NT2/D1 (cell line): ENCODE data around the gene PHC3.

Experiments
- SUZ12 ChIP-seq: IDR thresholded peaks from 2 replicates; pipeline ENCODE4 v1.6.1; 2011; ENCODE audit not compliant: insufficient read length, insufficient read depth; ENCODE audit errors: extremely low read depth
- YY1 ChIP-seq: IDR thresholded peaks from 2 replicates; pipeline ENCODE4 v1.6.1; 2011; ENCODE audit not compliant: insufficient read length, insufficient read depth

DNA sequence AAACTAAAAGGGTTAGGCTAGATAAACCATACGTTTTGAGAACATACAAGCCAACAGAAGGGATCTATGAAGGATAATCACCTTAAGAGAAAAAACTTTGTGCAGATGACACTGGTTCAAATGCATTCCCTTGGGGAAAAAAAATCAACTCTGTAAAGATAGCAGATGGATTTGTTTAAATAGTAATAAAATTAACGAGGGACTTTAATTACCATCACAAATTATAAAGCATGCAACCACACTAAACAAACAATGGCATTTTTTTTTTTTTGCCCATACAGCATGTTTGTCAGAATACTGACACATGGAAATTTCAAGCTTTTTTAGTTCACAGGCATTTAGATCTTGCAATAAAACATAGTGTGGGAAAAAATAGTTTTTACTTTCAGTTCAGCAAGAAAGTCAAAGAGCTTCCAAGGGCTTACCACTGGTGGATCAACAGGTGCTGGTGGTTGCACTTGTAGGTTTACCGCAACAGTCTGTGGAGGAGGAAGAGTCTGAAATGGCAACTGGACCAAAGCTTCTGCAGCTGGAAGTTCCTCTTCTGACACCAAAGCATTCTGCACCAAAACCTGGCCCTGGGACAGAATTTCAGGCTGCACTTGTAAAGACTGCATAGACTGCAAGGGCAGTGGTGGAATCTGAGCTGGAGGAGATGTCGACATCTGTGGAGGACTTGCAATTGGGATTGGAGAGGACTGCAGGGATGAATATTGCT is 53.1 kb downstream of the PHC3 start:
- TF ChIP-seq YY1 (no peak), SUZ12 (no peak)
